Left ventricle myocardium inferior (tissue), 1 donor: Measurements from ENCODE around the gene SLC13A4. TPM values are rescaled to one million over a fixed set of nuclear protein-coding genes. Genes with fewer than 3 reads are reported as not detected.
"Not testable (repeated sequence)": the region's sequence is repeated elsewhere in the genome, so short reads cannot be mapped to it uniquely, and the experiment has no call there.

Source experiments
- DNase-seq: peaks from one replicate; pipeline ENCODE4 v3.0.0-alpha.2; 2020
- H3K27ac ChIP-seq: fragments of 200-600 bp; replicated peaks from 2 replicates; pipeline ENCODE4 v1.8.0; 2021
- H3K27me3 ChIP-seq: fragments of 200-600 bp; 2 replicates; pipeline ENCODE4 v1.8.0; 2021; ENCODE audit warnings: low read depth
- H3K36me3 ChIP-seq: fragments of 200-600 bp; 2 replicates; pipeline ENCODE4 v1.8.0; 2021
- H3K4me1 ChIP-seq: fragments of 200-600 bp; 2 replicates; pipeline ENCODE4 v1.8.0; 2021
- H3K4me3 ChIP-seq: fragments of 200-600 bp; 2 replicates; pipeline ENCODE4 v1.8.0; 2021; ENCODE audit warnings: mild to moderate bottlenecking, moderate library complexity
- H3K9me3 ChIP-seq: fragments of 200-600 bp; replicated peaks from 2 replicates; pipeline ENCODE4 v1.8.0; 2021
- intact Hi-C: fragments of 100-400 bp; cut with micrococcal nuclease; formaldehyde crosslinking; loops from one replicate; pipeline ENCODE4 v1.11.0; 2022
- total RNA-seq: library from RNA; stranded (reverse); fragmentation: NEBNext Ultra II Directional; extraction: Animal tissue kit (Norgen Biotek cat#: 25700); gene quantifications from one replicate; pipeline ENCODE4 v1.2.1, GENCODE V29; 2021
- TF ChIP-seq, protein P1 (sequence below): fragments of 200-600 bp; IDR thresholded peaks from 2 replicates; pipeline ENCODE4 v1.8.0; 2021; ENCODE audit warnings: antibody characterized with exemption, mild to moderate bottlenecking, borderline replicate concordance
- donor health status: DM: no; HTN: yes; CAD: no; lungs with severe emphysema.

The SLC13A4 gene
- total RNA-seq, 1 donor from 2014 or later: 0.44 TPM

DNA sequence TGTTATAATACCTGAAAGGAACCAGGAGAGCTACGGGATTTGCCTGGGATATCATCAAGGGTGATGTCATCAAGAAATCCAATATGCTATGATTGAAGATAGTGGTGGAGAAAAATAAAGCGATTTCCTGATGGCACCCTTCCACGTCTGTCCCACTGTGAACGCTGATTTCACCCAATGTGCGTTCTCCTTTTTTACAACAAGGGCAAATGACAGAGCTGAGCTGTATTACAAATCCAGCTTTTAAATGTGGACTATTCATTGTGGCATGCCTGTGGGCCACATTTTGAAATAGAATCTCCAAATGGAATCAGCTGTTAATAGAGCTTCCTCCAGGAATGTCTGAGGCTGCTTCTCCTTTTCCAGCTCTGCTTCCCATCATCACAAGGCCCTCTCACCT, 23.3 kb downstream of the SLC13A4 start:
- Histone ChIP-seq H3K27me3 (no peaks in the 10 kb centered on the region), H3K4me3 (no peak overlapping the region), H3K4me1 (no peaks in the 10 kb centered on the region), H3K9me3 (no peaks in the 10 kb centered on the region), H3K27ac (no peak overlapping the region), H3K36me3 (no peaks in the 10 kb centered on the region)
- intact Hi-C loops: no loop called here
- TF ChIP-seq, protein P1, sequence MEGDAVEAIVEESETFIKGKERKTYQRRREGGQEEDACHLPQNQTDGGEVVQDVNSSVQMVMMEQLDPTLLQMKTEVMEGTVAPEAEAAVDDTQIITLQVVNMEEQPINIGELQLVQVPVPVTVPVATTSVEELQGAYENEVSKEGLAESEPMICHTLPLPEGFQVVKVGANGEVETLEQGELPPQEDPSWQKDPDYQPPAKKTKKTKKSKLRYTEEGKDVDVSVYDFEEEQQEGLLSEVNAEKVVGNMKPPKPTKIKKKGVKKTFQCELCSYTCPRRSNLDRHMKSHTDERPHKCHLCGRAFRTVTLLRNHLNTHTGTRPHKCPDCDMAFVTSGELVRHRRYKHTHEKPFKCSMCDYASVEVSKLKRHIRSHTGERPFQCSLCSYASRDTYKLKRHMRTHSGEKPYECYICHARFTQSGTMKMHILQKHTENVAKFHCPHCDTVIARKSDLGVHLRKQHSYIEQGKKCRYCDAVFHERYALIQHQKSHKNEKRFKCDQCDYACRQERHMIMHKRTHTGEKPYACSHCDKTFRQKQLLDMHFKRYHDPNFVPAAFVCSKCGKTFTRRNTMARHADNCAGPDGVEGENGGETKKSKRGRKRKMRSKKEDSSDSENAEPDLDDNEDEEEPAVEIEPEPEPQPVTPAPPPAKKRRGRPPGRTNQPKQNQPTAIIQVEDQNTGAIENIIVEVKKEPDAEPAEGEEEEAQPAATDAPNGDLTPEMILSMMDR: no peak
- no peak for DNase-seq

DNA sequence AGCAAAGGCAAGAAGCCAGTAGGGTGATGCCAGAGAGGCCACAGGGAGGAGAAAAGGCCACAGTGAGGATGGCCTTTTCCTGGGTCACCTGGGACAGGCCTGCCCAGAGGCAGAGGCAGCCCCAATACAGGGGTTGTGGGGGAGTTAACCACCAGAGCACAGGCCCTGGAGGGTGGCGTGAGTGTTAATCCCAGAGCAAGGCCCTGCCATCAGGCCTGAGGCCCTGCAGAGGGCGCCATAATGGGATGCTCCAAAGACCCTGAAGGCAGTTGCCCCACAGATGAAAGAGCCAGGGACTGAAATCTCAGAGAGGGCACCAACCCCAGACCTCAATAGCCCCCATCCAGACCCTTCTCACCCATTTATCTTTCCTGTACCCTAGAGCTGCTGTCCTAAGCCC, 23.9 kb downstream of the SLC13A4 start:
- Histone ChIP-seq H3K9me3 (no peaks in the 10 kb centered on the region), H3K27me3 (no peaks in the 10 kb centered on the region), H3K36me3 (no peaks in the 10 kb centered on the region), H3K27ac (no peak overlapping the region), H3K4me3 (no peak overlapping the region), H3K4me1 (no peaks in the 10 kb centered on the region)
- TF ChIP-seq, protein P1: peak; percentile 37
- intact Hi-C loops: no loop called here
- no peak for DNase-seq

DNA sequence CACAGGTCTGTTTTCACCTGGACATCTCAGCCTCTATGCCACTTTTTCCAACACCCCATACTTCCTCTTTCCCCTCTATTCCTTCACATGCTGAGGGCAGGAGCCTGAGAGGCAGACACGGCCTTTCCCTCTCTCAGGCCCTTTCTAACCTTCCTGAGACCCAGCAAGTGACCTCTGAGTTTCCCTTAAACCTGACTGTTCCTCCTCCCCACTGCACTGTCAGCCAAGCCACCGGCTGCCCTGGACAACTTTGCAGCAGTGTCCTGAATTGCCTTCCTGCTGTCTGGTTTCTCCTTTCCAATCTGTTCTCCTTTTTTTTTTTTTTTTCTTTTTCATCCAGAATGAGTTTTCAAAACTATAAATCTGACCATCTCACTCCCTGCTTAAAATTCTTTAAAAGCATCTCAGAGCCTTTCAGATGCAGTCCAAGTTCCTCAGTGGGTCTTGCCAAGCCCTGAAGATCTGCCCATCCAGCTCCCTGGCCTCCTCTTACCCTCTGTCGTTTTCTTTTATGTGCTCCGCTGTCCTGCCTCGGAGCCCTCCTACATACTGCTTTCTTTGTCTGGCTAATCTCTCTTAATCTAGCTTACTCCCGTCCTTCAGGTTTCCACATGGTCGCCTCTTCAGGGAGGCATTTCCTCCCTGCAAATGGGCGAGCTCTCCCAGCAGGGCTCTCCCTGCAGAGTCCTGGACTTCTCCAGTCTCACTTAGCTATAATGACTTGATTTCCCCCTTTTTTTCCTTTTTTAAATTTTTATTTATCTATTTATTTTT, 30.5 kb downstream of the SLC13A4 start:
- no peak overlapping the region for H3K4me3 ChIP-seq
- H3K9me3 ChIP-seq: no peaks in the 10 kb centered on the region
- no peak for DNase-seq
- peaks cover 3% of the 10 kb centered on the region for H3K36me3 ChIP-seq
- peaks cover 22% of the 10 kb centered on the region for H3K4me1 ChIP-seq
- H3K27me3 ChIP-seq: no peaks in the 10 kb centered on the region
- intact Hi-C loops: no loop called here
- H3K27ac ChIP-seq: no peak overlapping the region
- TF ChIP-seq, protein P1: no peak

DNA sequence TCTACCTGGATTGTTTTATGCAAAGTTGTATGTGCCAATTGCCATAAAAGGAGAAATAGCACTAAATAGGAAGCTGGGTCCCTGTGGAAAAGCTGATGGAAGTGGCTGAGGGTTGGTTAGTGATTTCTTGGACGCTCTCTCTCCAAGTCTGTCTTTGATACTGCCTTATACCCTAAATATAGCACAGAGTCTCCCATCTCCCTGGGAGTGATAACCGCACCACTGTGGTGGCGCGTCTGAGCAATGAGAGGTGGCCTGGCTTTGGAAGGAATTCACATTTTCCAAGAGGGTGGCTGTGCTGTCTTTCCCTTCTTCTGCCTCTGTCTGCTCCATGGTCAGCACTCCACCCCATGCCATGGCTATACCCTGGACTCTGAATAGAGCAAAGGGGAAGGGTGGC, 34.4 kb downstream of the SLC13A4 start:
- no peaks in the 10 kb centered on the region for H3K9me3 ChIP-seq
- DNase-seq: no peak
- no peaks in the 10 kb centered on the region for H3K27me3 ChIP-seq
- intact Hi-C loops: no loop called here
- TF ChIP-seq, protein P1: no peak
- H3K4me1 ChIP-seq: peaks cover 23% of the 10 kb centered on the region
- H3K27ac ChIP-seq: peak overlapping the region; percentile 14
- H3K4me3 ChIP-seq: no peak overlapping the region
- peaks cover 27% of the 10 kb centered on the region for H3K36me3 ChIP-seq

DNA sequence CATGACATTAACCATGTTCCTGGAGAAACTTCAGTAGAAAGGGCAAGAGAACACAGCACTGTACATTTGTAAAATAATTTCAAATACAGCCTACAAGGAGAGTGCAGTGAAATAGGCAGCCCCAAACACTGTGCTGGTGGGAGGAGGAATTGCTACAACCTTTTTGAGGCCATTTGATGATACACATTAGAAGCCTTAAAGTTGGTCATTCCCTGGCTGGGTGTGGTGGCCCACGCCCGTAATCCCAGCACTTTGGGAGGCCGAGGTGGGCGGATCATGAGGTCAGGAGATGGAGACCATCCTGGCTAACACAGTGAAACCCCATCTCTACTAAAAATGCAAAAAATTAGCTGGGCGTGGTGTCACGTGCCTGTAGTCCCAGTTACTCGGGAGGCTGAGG, 35.4 kb downstream of the SLC13A4 start:
- H3K27me3 ChIP-seq, H3K27ac ChIP-seq, intact Hi-C loops, DNase-seq, H3K4me3 ChIP-seq, H3K9me3 ChIP-seq: not testable (repeated sequence)
- Histone ChIP-seq H3K36me3 (peaks cover 27% of the 10 kb centered on the region), H3K4me1 (peaks cover 21% of the 10 kb centered on the region)

DNA sequence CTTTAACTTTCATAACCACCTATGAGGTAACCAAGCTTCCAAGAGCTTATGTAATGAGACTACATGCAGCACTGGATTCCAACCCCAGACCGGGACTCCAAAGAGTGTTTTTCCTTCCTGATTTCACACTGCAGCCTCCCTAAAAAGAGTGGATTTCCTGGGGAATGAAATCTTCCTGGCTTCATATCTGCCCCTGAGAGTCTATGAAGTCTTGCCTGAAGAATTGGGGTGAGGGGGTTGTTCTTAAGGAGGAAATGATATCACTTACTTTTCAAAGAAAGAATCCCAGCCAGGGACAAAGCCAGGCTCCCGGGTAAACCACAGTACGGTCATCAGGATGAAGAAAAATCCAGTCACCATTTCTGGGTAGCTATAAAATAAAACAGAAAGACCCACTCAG, 35.9 kb downstream of the SLC13A4 start:
- H3K36me3 ChIP-seq: peaks cover 27% of the 10 kb centered on the region
- H3K27ac ChIP-seq: no peak overlapping the region

More for the DNA sequence above, 35.9 kb downstream of the SLC13A4 start:
- Histone ChIP-seq H3K4me1 (peaks cover 16% of the 10 kb centered on the region), H3K9me3 (no peaks in the 10 kb centered on the region), H3K27me3 (no peaks in the 10 kb centered on the region), H3K4me3 (no peak overlapping the region)
- TF ChIP-seq, protein P1: no peak
- intact Hi-C loops: no loop called here
- DNase-seq: no peak
